H7 (cell line): ENCODE data around the gene USP8. TPM values are rescaled to one million over a fixed set of nuclear protein-coding genes. Genes with fewer than 3 reads are reported as not detected.
"Not testable (repeated sequence)": the region's sequence is repeated elsewhere in the genome, so short reads cannot be mapped to it uniquely, and the experiment has no call there.

ENCODE experiments used
- DNase-seq: peaks from one replicate; pipeline ENCODE4 v3.0.0; 2012
- H3K27me3 ChIP-seq: 2 replicates; pipeline ENCODE4 v1.6.0; 2011; ENCODE audit warnings: mild to moderate bottlenecking, low read length; ENCODE audit not compliant: control insufficient read depth, insufficient read depth
- H3K36me3 ChIP-seq: replicated peaks from 2 replicates; pipeline ENCODE4 v1.5.1; 2011; ENCODE audit warnings: low read length; ENCODE audit not compliant: control insufficient read depth, insufficient read depth
- H3K4me3 ChIP-seq: 2 replicates; pipeline ENCODE4 v1.5.1; 2011; ENCODE audit warnings: low read depth, mild to moderate bottlenecking, control low read depth, low read length, moderate library complexity; ENCODE audit not compliant: insufficient read depth
- total RNA-seq: library from RNA; depleted of rRNA; stranded (reverse); fragments of >200 nt; shearing (Covaris generic); gene quantifications from 2 replicates; pipeline ENCODE4 v1.2.3, GENCODE V29; 2014; rRNA removed

Gene USP8
- total RNA-seq: 58.6 and 71.0 TPM in 2 replicates

DNA sequence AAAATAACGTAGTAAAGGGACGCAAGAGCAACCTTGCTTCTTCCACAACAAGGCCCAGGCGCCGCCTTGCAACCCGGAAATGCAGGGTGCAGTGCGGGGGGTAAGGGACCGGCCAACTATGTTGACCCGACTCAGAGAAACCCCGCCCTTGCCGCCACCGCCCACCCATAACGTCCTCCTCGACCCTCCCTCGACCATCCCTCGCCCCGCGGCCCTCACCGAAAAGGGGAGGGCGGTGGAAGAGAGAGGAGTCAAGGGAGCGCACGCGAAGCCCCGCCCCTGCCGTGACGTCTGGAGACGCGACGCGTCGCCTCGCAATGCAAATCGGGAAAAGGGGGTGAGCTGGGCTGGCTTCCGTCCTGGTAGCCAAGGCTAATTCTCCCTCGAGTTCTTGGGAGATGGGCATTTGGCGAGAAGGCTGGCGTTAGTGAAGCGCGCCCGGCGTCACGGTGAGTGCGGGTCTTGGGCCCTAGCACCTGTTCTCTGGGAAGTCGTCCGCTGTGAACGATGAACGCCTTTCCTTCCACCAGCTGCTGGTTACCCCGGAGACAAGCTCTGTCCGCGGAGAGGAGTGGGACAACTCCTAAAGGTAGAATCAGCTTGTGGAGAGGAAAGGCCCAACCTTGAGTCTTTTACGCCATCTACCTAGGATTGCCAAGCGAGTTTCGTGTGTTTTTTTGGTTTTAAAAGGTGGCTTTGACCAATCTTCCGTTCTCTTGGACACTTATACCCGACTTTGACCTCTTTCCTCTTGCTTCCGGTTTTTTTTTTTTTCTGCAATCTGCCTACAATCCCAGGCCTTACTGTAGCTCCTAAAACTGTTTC is at the start of gene USP8:
TSS of gene USP8 (plus strand) at position 340 of the 825 bp plus-strand sequence. CDS start 14,669 bp downstream, outside the sequence.
- Histone ChIP-seq H3K27me3 (no peaks in the 10 kb centered on the region), H3K4me3 (peak within 1 kb of the TSS; percentile 92), H3K36me3 (peaks cover 3% of the 10 kb centered on the region; the same call in 1 of the 2 replicates)
- peak; percentile 96 for DNase-seq

DNA sequence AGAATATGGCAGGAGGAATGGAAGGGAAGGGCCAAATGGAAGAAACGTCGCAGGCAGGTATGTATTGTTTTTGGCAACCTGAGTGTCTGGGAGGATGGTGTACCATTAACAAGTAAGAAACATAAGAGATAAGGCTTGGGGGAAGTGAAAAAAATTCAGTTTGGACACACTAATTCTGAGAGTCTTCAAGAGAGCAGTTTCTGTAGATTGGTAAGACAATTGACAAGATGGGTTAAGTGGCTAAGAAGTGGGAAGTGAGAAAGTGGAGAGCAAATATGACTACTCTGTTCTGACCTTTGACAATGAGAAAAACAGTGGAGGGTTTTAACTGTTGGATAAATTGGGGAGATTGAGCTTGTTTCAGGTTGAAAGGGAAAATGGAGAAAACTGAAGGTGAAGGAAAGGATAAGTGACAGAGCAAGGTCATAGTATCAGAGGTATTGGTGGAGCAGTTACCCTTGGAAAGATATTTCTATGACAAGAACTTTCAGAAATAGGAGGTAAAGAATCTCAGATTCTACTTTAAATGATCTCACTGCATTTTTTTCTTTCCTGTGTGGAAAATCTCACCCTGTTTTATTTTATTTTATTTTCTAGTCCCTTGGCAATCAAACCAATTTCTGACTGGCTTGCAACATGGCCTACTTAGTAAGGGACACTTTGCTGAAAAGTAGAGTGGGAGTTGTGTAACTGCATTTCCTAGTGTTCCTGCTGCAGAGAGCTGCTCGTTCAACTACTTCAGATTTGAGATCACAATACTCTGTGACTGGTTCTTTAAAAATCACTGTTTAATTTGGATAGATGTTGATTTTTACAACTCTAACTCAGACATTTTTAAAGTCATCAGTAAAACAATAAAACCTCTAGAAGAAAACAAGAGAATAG is 46.1 kb upstream of the USP8 start:
- DNase-seq: no peak
- no peaks in the 10 kb centered on the region for H3K27me3 ChIP-seq
- H3K36me3 ChIP-seq: no peaks in the 10 kb centered on the region
- H3K4me3 ChIP-seq: no peak overlapping the region

DNA sequence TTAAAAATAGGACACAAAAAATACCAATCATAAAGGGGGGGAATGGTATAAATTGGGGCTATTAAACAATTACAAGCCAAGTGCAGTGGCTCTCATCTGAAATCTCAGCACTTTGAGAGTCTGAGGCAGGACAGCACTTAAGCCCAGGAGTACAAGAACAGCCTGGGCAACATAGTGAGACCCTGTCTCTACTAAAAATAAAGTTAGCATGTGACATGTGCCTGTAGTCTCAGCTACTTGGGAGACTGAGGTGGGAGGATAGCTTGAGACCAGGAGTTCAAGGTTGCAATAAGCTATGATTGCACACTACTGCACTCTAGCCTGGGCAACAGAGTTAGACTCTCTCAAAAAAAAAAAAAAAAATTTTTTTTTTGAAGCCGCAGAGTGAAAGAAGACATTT is 45.4 kb upstream of the USP8 start:
- DNase-seq: no peak
- Histone ChIP-seq H3K4me3 (no peak overlapping the region), H3K27me3 (no peaks in the 10 kb centered on the region), H3K36me3 (no peaks in the 10 kb centered on the region)

DNA sequence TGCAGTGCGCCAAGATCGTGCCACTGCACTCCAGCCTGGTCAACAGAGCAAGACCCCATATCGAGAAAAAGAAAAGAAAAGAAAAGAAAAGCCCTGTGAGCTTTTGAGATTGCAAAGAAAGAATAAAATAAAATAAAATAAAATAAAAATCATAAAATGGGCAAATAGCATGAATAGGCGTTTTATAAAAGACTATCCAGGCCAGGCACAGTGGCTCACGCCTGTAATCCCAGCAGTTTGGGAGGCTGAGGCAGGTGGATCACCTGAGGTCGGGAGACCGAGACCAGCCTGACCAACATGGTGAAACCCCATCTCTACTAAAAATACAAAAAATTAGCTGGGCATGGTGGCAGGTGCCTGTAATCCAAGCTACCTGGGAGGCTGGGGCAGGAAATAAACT is 44.8 kb upstream of the USP8 start:
- not testable (repeated sequence) for H3K36me3 ChIP-seq, H3K27me3 ChIP-seq, H3K4me3 ChIP-seq, DNase-seq

DNA sequence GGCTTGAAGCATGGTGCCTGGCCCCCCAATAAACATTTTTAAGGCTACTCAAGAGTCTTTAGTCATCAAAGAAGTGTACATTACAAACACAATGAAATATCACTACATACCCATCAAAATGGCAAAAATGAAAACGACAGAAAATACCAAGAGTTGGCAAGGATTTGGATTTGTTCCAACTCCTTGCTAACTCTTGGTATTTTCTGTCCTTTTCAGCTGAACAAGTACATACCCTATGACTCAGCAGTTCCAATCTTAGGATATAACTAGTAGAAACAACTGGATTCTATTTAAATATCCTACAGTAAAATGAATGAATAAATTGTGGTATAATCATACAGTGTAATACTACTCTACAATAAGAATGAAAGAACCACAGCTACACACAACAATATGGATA is 44.1 kb upstream of the USP8 start:
- H3K27me3 ChIP-seq: no peaks in the 10 kb centered on the region
- H3K36me3 ChIP-seq: no peaks in the 10 kb centered on the region
- H3K4me3 ChIP-seq: no peak overlapping the region
- no peak for DNase-seq

DNA sequence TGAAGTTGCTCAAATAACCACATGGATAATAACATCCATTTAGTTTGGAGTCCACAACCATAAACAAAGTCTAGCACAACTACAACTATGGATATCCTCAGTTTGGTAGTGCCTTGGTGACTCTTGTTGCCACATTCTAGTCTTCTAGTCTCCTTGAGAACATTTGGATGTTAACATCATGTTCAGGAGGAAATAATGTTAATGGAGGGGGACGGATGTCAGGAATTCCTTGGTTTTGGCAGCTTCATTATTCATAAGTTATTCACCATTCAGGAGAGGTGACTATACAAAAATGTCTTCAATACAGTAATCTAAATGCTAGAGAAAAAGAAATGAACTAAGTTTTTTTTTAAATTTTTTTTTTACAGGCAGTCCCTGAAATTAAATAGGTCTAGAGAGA is 42.8 kb upstream of the USP8 start:
- no peak overlapping the region for H3K4me3 ChIP-seq
- H3K36me3 ChIP-seq: no peaks in the 10 kb centered on the region
- H3K27me3 ChIP-seq: no peaks in the 10 kb centered on the region
- no peak for DNase-seq

DNA sequence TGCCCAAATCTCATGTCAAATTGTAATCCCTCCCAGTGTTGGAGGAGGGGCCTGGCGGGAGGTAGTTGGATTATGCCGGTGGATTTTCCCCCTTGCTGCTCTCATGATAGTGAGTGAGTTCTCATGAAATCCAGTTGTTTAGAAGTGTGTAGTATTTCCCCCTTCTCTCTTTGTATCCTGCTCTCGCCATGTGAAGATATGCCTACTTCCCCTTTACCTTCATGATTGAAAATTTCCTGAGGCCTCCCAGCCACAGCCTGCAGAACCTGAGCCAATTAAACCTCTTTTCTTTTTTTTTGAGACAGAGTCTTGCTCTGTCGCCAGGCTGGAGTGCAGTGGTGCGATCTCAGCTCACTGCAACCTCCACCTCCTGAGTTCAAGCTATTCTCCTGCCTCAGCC is 41.8 kb upstream of the USP8 start:
- DNase-seq, H3K4me3 ChIP-seq, H3K27me3 ChIP-seq, H3K36me3 ChIP-seq: not testable (repeated sequence)

DNA sequence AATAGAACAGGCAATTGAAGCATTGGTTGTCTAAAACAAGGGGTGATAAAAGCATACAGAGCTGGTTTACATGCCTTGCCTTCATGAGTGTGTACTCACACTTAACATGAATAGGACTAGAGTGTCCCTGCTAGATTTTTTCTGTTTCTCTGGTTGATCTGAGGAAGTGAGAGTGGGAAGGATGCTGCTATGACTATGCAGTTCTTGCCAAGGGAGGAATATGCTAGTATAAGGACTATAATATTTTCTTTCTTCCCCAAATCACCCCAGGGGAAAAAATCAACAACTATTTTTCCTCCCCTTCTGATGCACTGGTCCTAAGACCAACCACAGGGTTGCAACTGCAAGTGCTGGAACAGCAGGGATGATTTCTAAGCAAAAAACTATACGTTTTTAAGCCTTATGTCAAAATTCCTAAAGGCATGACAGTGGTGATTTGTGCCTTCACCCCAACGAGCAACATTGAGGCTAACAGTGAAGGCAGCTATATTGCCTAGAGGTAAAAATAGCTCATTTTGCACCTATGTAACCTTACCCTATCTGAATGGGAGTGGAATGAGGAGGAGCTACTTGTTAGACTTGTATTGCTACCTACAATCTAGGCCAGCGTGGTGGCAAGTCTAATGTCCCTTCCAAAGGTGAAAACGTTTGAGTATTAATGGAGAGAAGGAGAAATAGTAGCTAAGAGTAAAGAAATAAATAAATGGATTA is 33.5 kb upstream of the USP8 start:
- Histone ChIP-seq H3K36me3 (no peaks in the 10 kb centered on the region), H3K4me3 (no peak overlapping the region), H3K27me3 (no peaks in the 10 kb centered on the region)
- DNase-seq: no peak

DNA sequence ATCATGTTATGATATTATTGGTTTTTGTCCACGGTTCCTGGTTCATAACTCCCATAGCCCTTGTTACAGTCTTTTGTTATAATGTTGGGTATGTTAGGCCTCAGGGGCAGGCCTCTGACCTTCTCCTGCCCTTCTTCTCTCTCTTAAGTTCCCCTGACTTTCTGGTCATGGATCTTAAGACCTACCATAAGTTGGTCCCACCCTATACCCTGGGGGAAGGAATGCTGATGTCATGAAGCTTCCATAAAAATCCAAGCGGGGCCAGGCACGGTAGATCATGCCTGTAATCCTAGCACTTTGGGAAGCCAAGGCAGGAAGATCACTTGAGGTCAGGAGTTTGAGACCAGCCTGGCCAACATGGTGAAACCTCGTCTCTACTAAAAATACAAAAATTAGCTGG is 32.6 kb upstream of the USP8 start:
- DNase-seq, H3K4me3 ChIP-seq, H3K36me3 ChIP-seq, H3K27me3 ChIP-seq: not testable (repeated sequence)

DNA sequence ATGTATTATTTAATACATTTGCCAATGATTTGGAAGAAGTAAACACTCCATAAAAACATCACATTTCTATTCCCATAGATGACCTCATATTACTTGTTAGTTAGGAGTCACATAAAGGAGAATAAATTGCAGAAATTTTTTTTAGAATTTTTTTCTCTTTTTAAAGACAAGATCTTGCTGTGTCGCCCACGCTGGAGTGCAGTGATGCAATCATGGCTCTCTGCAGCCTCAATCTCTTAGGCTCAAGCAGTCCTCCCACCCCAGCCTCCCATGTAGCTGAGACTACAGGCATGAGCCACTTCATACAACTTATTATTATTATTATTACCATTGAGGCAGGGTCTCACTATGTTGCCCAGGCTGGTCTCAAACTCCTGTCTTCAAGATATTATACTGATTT is 12.3 kb upstream of the USP8 start:
- Histone ChIP-seq H3K36me3 (no peaks in the 10 kb centered on the region), H3K4me3 (no peak overlapping the region), H3K27me3 (no peaks in the 10 kb centered on the region)
- no peak for DNase-seq

DNA sequence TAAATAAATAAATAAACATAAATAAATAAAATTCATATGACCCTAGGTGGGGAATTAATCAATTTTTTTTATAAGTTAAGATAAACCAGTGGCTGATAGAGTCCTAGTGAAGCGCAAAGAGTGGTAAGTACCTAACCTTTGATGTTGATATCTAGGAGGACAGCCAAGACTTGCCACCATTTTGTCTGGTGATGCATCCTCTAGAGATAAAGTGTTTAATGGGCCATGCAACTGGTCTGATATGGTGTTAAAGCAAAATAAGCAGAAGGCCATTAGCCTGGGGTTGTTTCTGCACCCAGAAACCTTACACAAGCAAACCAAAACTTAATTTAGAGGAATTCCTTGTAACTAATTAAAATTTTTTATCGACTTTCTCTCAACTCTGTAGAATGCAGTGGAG is 9.6 kb upstream of the USP8 start:
- Histone ChIP-seq H3K4me3 (no peak overlapping the region), H3K27me3 (no peaks in the 10 kb centered on the region), H3K36me3 (no peaks in the 10 kb centered on the region)
- DNase-seq: no peak

DNA sequence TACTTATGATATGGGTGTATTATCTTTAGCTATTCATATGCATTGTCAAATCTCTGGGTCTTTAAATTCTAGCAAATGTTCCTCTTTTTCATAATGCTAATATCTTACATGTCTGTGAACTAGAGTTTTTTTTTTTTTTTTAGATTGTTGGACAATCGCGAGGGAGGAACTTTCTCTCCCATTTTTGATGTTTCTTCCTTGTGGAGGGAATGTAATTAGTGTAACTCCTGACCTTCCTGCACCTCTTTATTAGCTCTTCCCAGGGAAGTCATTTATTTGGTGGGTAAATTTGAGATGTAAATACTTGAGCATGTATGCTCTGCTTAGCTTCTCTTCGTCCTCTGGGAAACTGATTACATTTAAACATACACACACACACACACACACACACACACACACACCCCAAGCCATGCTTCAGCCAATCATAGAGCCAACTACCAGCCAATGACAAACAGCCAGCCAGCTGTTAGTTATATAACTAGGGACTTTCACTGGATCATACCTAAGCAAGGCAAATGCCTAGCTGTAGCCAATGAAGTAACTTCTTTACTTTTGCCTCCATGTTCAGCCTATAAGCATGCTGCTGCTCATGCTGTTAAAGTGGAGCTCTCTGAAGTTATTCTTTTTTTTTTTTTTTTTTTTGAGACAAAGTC is 8.3 kb upstream of the USP8 start:
- DNase-seq: no peak
- H3K27me3 ChIP-seq: no peaks in the 10 kb centered on the region
- H3K36me3 ChIP-seq: no peaks in the 10 kb centered on the region
- H3K4me3 ChIP-seq: no peak overlapping the region

DNA sequence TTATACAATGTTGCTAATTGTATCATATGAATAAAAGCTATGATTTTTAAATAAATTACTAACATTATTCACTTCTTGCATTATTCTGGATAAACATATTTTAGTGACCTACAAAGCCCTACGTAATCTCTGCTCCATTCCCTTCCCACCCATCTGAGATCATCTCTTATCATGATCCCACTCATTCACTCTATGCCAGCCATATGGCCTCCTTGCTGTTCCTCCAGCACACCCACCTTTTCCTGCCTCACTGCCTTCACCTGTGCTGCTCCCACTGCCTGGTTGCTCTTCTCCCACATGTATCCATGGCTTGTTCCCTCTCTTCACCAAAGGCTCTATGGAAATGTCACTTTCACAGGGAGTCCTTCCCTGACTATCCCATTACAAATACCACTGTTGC is 7.3 kb upstream of the USP8 start:
- no peak for DNase-seq
- H3K36me3 ChIP-seq: no peaks in the 10 kb centered on the region

DNA sequence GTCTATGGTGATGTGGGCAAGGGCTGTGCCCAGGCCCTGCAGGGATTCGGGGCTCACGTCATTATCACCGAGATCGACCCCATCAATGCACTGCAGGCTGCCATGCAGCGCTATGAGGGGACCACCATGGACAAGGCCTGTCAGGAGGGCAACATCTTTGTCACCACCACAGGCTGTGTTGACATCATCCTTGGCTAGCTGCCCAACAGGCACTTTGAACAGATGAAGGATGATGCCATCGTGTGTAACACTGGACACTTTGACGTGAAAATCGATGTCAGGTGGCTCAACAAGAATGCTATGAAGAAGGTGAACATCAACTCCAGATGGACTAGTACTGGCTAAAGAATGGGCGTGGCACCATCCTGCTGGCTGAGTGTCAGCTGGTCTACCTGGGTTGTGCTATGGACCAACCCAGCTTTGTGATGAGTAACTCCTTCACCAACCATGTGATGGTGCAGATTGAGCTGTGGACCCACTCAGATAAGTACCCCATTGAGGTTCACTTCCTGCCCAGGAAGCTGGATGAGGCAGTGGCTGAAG is 6.1 kb upstream of the USP8 start:
- Histone ChIP-seq H3K27me3 (no peaks in the 10 kb centered on the region), H3K36me3 (no peaks in the 10 kb centered on the region), H3K4me3 (no peak overlapping the region)
- no peak for DNase-seq

More for the DNA sequence above, 7.3 kb upstream of the USP8 start:
- H3K4me3 ChIP-seq: no peak overlapping the region
- H3K27me3 ChIP-seq: no peaks in the 10 kb centered on the region
